Measurements from ENCODE around the gene STK39.

DNA sequence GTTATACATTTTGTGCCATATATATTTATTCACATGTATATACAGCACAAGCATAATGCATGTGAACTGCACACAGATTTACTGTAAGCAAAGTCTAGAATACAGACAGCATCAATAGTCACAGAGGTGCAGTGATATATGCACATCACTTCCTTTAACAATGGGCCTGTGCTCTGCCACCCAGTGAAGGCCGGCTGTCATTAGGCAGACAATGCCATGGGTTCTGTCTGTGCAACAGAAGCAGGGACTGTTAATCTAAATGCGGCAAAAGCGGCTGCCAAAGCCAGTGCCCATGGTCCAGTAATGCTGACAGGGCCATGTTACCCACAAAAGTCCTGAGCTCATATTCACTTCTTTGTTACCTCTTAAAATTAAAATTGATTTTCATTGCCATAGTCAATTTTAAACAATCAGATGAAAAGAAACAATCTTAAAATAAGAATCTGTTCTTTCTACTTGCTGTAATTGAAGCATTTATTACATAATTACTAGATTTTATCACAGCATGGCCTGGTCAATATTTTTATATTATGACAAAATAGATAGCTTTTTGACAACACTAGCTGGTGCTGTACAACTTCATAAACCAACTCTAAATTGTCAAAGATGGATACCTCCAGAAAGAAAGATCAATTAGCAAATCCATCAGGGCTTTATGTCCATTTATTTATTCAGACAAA, 232.0 kb downstream of the STK39 start:
- TF ChIP-seq, protein P1, sequence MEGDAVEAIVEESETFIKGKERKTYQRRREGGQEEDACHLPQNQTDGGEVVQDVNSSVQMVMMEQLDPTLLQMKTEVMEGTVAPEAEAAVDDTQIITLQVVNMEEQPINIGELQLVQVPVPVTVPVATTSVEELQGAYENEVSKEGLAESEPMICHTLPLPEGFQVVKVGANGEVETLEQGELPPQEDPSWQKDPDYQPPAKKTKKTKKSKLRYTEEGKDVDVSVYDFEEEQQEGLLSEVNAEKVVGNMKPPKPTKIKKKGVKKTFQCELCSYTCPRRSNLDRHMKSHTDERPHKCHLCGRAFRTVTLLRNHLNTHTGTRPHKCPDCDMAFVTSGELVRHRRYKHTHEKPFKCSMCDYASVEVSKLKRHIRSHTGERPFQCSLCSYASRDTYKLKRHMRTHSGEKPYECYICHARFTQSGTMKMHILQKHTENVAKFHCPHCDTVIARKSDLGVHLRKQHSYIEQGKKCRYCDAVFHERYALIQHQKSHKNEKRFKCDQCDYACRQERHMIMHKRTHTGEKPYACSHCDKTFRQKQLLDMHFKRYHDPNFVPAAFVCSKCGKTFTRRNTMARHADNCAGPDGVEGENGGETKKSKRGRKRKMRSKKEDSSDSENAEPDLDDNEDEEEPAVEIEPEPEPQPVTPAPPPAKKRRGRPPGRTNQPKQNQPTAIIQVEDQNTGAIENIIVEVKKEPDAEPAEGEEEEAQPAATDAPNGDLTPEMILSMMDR (IDR thresholded peaks at IDR 0.05; ENCODE audit: borderline replicate concordance, extremely low read depth, low read length, poor library complexity, severe bottlenecking), result no peak
- no peak for TF ChIP-seq EZH2 (IDR thresholded peaks at IDR 0.05; ENCODE audit: borderline replicate concordance, low read depth, low read length, severe bottlenecking)
